ELF-1 (cell line): Measurements from ENCODE around the gene EMP1.

Experiments used
- DNase-seq: peaks from one replicate; pipeline ENCODE4 v3.0.0-alpha.2; 2016; ENCODE audit warnings: low read depth, low spot score

Gene EMP1

DNA sequence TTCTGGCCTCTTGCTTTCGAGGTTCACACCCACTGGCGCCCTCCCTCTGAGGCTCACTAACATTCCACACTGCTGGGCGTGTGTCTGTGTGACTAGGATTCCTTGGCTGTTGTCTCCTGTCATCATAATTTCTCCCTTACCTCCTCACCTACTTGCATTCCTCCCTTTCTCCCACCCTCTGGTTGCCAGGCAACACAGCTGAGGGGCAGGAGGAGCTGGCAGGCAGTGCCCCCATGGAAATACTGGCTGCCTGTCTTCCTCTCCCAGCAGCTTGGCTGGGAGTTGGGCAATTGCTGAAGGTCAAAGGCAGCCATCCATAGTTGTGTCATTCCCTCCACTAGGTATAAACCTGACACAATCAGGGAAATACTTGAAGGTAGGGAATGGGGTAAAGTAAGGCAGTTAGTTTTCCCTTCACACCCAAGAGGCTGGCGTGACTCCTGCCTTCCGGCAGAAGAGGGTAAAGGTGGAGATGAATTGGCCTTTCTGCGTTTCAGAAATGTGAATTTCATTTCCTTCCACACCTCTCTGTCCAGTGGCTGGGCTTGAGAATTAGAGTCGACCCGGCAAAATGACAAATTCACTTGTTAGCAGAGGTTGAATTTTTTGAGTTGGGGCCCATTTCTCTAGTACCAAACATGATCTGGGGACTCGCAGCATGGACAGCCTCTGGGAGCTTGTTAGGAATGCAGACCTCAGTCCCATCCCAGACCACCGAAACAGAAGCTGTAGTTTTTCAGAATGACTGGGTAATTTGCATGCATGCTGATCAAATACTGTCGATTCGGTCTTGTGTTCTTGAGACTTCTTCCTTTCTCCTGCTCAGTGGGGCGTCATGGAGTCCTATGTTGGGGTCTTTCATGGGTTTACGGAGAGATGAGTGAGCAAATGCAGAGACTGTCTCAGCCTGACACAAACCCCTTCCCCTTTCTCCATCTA lies 24.3 kb upstream of the EMP1 start:
- peak; percentile 67 for DNase-seq

DNA sequence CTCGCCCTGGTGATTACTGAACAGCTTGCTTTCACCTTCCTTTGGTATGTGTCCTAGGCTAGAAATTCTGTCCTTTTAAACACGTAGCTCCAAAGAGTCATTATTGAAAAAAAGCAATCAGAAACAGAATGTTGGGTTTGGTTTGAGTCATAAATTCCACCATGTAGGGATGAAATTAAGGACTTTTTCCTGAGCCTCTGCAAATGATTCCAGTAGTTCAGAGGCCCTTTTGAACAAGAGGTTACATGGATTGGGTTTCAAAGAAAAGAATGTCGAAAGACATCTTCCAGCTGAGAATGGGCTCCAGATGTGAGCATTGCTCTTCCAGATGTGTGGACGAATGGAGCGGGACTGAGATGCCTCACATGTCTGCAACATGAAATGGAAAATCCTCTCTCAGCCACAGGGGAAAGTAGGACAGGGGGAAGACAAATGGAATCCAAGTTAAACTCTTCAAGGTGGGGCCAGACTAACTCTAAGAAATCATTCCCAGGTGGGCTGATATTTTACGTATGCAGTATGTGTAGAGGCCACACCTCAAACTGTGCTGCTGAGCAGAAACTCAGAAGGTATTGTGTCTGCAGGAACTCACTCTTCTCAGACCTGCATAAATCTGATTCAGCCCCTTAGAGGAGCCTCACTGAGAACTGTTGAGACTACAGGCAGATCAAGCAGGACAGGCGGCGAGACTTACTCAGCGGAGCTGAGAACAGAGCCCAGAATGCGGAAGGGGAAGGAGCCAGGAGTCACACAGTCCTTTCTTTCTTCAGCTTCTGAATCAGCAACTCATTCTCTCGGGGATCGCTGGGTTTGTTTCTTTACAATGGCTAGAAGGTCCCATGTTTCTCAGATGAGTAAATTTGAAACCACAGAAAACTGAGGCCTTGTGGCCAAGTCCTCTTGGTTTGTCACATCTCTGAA lies 23.3 kb upstream of the EMP1 start:
- DNase-seq = peak; percentile 40

DNA sequence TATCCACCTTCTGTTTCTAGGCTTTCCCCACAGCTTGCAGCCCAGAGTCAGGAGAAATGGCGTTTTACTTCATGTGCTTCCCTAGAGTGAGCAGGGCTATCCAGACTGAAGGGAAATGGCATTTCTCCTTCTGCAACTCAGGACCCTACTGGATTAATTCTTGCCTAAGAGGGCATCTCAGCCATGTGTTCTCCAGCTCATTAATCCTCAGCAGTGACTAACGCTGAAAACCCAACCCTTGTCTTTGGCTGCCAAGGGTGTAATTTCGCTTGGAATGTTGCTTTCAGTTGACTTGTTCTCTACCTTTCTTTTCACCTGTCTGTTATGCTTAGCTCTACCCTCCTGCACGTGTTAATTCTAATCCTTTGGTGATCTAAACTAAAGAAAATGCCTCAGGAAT lies 21.0 kb upstream of the EMP1 start:
- no peak for DNase-seq

DNA sequence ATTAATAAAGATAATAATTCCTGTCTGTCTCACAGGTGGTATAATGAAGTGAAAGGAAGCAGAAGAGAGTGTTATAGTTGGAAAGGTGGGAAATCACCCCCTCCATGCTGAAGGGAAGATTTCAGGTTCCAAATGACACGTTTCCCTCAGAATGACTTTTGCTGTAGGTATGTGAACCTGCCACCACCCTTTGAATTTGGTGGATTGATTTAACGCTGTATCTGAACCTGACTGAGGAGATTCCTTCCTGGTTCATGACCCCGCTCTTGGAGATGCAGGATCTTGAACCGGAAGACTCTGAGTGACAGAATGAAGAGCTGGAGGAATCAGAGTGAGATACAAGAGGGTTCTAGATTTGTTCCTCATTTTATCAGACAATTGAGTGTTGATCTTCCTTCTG lies 20.3 kb upstream of the EMP1 start:
- no peak for DNase-seq

DNA sequence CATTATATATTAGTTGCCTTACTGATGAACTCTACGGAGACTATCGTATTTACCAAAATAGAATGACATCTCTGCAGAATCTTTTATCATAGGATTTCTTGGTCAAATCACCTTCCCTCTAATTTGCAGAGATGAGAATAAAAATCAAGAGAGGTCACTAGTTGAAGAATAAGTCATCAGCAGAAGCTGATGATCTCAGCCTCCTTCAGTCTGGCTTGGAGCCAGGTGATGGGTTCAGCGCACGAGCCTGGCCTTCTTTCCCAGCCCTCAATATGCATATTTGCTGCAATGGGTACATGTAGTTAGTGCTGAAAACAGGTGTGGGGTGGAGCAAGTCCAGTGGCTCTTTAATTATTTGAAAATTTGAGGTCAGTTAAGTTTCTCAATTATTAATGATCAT lies 19.2 kb upstream of the EMP1 start:
- DNase-seq = no peak

DNA sequence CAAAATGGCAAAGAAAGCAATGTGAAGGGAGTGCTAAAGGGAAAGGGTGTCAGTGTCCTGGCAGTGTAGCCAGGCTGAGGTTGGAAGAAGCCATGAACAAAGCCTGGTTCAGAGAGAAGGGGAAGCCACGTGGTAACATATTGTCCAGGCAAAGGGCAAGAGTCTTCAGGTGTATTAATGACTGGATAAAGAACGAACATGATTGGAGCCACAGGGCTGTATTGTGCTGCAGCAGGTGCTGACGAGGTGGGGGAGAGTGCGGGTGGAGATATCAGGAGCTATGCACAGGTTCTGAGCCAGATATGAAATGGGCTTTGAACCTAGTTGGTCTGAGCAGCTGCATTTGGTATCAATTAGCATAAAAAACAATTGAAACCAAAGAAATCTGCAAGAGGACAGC lies 18.6 kb upstream of the EMP1 start:
- no peak for DNase-seq

DNA sequence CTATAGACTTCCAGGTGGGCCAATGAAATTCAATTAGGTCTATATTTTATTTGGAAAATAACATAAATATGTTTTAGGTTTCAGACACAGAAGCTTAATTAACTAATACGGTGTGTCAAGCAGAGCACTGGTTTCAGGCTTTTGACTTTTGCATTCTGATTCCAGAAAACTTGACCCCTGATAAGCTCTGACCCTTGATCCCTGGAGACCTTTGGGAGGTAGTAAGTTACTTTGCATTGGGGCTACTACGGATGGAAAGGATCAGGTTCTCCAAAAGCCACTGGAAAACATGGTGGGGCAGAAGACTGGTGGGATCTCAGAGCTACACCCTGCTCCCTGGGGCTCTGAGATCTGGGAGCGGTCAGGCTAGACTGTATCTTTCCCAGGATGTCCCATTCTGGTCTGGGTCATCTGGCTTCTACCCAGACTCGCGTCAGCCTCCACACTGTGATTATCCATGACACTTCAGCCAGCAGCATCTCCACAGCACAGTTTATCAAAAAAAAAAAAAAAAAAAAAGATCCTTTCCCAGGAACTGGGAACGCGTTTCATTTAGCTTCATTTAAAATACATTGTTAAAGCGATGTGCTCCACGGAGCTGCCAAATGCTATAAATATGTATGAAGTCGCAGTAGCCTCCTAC lies 17.8 kb upstream of the EMP1 start:
- no peak for DNase-seq

DNA sequence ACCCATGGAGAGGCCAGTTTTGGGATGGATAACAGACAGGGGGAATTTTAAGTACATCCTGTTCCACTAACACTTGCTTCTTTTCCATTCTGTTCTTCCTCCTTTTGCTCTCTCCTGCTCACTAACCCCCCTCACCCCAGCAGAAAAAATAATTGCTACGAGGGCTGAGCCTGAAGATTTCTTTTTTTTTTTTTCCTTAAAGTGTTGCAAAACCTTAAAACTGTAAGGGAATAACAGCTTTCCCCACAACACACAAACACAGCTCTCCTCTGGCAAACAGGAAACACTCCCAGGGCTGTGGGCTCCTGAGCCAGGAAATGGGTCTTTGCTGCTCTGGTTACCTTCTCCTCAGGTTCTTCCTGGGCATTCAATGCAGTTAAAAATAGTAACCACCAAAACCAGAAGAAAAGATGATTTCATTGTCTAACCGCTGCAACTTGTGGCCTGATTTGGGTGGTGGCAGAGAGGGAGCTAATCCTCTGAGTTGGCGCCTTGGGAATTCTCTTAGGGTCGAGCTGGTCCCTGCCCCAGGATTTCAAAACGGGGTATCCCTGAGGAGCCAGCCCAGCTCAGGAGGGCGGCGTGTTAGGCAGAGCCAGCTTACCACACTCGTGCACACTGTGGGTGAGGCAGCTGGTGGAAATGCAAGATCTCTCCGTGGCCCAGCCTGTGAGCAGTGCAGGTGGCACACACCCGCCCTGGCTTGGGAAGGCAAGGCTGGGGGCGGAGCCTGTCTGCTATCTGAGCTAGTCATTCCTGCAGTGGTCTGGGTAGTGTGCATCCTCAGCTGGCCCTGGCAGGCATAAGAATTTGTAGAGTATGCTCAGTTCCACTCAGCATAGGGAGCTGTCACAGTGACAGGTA lies 17.1 kb upstream of the EMP1 start:
- peak; percentile 31 for DNase-seq

DNA sequence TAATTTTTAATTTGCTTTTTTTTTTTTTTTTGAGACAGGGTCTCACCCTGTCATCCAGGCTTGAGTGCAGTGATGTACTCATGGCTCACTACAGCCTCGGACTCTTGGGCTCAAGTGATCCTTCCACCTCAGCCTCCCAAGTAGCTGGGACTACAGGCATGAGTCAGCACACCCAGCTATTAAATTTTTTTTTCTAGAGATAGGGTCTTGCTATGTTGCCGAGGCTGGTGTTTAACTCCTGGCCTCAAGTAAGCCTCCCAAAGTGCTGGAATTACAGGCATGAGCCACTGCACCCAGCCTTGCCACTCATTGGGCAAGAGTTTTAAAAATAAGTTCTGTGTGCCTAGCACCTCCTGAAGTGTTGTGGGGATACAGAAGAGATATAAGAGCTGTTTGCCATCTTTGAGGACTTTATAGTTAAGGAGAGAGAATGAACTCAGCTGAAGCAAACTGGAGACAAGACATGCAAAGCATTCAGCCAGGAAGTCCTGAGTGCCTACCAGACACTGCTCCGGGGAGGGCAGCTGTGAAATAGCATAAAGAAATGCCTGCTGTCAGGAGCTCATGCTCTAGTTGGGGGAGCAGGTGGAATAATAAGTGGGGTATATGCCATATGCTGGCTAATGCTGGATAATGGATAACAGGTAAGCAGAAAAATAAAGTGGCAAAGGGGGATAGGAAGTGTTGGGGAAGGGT lies 15.0 kb upstream of the EMP1 start:
- no peak for DNase-seq

DNA sequence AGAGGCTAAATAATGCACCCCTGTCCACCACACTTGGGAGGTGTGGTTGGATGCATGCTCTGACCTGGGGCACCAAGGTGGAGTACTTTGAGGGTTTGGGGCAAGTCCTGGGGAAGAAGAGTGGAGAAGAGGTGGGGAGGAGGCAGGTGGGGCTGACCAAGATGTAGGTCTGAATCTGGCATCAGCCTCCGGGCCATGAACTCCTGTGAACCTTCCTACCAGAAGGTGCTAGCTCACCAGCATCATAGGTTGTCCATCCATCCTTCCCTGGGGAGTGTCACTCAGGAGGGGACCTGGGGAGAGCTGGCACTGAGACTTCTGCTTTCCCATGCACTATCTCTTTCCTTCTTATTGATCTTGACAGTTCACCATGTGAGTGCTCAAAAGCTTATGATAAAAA lies 13.6 kb upstream of the EMP1 start:
- DNase-seq = no peak

DNA sequence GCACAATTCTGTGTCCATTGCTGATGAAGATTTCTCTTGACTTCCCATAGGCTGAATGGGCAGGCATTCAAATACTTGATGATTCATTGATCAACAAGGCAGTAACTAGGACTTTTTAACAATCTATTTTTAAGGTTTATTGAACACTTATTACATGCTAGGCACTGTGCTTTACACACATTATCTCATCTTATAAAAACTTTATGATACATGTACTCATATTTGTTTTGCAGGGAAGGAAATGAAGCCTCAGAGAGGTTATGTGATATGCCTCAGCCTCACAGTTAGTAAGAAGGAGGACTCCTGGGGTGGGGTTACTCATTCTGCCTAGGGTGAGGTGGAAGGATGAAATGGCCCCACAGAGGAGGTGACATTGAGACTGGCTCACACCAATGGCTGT lies 12.9 kb upstream of the EMP1 start:
- DNase-seq = no peak

DNA sequence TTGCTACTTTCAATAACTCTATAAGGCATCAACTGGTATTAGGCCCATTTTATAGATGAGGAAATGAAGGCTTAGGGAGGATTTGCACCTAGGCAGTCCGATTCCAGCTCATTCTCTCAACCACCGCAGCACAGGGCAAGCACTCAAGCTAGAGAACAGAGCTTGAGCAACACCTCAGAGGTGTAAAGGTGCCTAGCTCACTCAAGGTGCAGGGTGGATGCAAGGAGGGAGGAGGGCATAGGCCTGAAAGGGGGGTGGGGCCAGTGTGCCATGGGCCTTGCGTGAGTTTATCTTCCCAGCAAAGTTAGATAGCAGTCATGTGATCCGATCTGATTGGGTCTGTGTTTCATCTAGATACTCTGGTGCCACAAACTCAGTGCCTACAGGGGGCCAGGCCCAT lies 10.2 kb upstream of the EMP1 start:
- DNase-seq = no peak

DNA sequence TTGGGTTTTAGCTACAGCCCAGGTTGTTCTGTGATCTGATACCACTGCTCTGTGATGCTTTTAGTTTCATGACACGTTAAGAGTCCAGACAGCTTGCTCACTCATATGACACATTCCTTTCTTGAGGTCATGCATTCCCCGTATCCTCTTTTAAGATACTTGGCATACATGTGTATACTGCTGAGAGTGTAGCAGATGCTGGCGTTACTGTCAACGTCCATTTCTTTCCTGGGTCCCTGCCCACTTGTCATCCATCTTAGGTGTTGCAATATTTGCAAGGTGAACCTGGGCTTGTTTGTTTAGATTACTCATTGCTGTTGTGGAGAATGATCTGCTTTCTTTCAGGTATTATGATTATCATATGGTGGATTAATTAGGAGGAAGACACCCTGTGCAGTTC lies 9.1 kb upstream of the EMP1 start:
- no peak for DNase-seq

DNA sequence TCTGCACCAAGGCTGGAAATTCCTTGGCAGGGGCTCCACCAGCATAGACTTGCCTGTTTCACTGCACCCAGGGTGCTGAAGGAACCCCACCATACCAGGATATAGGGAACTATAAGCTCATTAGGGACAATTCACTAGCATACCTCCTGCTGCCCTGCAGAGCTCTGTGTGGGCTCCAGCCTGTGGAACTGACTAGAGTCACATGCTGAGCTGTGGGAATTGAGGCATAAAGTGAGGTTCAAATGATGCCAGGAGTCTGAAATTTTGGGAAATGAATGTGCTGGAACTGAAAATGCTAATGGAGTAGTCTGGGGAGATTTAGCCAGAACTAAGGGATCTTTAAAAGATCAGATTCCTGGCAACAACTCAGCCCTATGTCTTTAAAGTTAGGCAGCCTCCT lies 7.3 kb upstream of the EMP1 start:
- no peak for DNase-seq

DNA sequence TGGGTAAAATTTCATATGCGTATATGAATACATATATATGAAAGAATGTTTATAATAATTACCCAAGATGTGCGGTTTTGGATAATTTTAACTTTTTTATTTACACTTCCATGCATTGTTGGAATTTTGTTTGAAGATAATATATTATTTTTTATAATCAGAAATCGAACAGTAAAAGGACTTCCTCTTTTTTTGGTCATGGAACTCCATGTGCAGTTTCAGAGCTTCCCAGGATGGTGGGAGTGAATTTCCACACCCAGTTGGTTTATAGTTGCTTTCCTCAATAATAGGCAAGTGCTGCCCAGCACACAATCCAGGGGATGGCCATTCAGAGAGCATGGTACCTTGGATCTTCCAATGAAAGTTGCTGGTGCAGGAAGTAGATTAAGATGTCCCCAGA lies 6.3 kb upstream of the EMP1 start:
- DNase-seq = no peak

DNA sequence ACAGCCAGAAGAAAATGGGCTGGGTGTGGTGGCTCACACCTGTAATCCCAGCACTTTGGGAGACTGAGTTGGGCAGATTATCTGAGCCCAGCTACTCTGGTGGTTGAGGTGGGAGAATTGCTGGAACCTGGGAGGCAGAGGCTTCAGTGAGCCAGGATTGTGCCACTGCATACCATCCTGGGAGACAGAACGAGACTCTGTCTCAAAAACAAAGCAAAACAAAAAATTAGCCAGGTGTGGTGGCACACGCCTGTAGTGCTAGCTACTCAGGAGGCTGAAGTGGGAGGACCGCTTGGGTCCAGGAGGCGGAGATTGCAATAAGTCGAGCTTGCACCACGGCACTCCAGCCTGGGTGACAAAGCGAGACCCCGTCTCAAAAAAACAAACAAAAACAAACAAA lies 3.8 kb upstream of the EMP1 start:
- no peak for DNase-seq

DNA sequence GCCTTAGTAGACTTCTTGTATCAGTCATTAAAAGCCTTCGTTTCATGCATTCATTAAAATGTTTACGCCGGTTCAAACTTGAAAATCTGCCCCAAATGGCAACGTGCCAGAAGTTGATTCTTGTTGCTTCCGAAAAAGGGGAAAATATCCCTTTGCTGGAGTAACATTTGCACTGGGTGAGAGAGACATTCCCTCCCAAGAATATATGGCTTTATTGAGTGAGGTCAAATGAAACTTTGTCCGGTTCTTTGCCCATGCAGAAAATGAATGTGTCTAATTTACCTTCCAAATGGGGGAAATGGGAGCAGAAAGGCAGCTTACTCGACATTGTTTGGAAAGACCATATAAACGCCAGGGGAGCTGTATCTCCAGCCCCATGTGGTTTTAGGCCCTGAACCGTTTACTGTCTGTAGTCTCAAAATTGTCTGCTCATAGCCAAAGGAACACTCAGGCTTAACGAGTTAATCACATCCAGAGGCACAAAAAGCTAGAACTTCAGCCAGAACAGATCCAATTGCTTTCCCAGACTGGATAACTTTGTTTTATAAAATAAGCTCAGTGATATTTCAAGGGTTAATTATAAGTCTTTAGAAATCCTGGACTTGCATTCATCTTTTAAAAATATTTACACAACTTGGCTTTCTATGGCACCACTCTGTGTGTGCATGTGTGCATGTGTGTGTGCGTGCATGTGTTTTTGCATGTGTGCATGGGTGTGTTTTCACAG lies 2.9 kb upstream of the EMP1 start:
- DNase-seq = no peak

DNA sequence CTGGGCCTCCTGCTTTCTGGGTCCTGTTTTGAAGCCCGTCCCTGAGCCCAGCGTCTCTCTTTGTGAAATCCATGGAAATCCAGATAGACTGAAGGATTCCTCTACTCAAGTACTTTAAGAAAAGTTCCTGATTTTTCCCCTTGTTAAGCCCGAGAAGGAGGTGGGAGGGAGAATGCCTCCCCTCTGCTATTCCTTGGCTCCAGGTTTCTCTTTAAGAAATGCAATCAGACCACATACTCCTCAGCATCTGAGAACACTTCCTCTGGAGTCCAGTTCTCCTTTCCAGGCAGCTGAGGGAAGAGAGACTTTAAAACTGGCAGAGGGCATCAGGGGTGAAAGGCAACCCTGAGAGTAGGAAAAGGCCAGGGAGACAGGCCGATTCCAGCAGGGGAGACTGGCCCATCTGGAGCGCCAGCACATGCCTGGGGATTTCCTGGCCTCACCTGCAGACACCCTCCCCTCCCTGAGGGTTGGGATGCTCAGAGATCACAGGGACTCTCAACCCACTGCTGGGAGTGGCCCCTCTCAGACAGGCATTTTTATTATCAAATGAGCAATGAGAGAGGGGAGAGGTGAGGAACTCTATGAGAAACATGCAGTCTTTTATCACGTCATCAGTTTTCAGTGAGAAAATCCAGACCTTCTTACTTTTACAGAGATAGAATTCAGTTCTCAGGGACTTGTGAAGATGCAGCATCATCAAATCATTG lies 2.0 kb upstream of the EMP1 start:
- no peak for DNase-seq

DNA sequence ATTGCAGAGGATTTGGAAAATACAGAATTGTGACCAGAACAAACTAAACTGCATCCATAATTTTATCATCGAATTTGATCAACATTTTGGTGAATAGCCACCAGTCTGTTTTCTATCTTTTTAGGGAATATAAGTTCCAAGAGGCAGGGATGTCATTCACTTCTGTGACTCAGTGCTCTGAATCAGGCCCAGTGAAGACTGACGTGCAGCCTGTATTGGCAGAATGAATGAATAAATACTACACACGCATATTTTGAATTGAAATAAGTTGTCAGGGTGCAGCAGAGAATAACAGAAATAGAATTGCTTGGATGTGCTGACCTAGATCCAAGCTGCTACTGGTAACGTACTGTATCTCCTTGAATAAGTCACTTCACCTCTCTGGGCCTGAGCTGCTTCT lies 1.3 kb upstream of the EMP1 start:
- DNase-seq = no peak
